Small intestine (tissue), 7 donors: ENCODE data around the gene ITM2C. TPM values are rescaled to one million over a fixed set of nuclear protein-coding genes. Genes with fewer than 3 reads are reported as not detected.
A peak's percentile ranks its signal among the peaks of the same experiment; 100 is the strongest.

Experiments used
- DNase-seq, 2 donors: peaks; one replicate each; pipeline versions ENCODE4 v3.0.0 to v3.0.0-alpha.2; 2013
- FAIRE-seq: peaks from 2 replicates; lab custom pipeline; 2012; peaks lifted over from hg19 to GRCh38; lab: Jason Lieb, UNC
- H3K27ac ChIP-seq, 3 donors: one replicate each; pipeline ENCODE4 v1.5.1; 2013; ENCODE audit warnings: low read length in 2 of 3, mild to moderate bottlenecking in 2 of 3, control low read depth in 1 of 3, inconsistent platforms in 1 of 3, low read depth in 1 of 3, moderate library complexity in 1 of 3
- H3K27me3 ChIP-seq, 3 donors: one replicate each; pipeline ENCODE4 v1.6.1; 2013; ENCODE audit warnings: low read length in 3 of 3, inconsistent platforms in 1 of 3; ENCODE audit not compliant: control insufficient read depth in 3 of 3, insufficient read depth in 3 of 3
- H3K36me3 ChIP-seq, 3 donors: one replicate each; pipeline ENCODE4 v1.6.1; 2013; ENCODE audit warnings: low read length in 3 of 3, inconsistent platforms in 1 of 3, low read depth in 1 of 3, mild to moderate bottlenecking in 1 of 3, moderate library complexity in 1 of 3; ENCODE audit not compliant: control insufficient read depth in 3 of 3, insufficient read depth in 2 of 3
- H3K4me1 ChIP-seq, 3 donors: one replicate each; pipeline ENCODE4 v1.6.1; 2013; ENCODE audit warnings: low read length in 2 of 3, inconsistent platforms in 1 of 3, low read depth in 1 of 3, mild to moderate bottlenecking in 1 of 3, moderate library complexity in 1 of 3; ENCODE audit not compliant: control insufficient read depth in 3 of 3, insufficient read depth in 2 of 3
- H3K4me3 ChIP-seq, 3 donors: one replicate each; pipeline ENCODE4 v1.5.1; 2013; ENCODE audit warnings: low read length in 3 of 3, control low read depth in 1 of 3, inconsistent platforms in 1 of 3, low read depth in 1 of 3, mild to moderate bottlenecking in 1 of 3, moderate library complexity in 1 of 3
- H3K9me3 ChIP-seq, 2 donors: one replicate each; pipeline ENCODE4 v1.6.1; 2013; ENCODE audit warnings: low read depth in 1 of 2, low read length in 1 of 2; ENCODE audit not compliant: control insufficient read depth in 2 of 2, insufficient read depth in 1 of 2
- WGBS, 3 donors: extraction: QIAGEN DNeasy Blood & Tissue Kit; methylation state at CpG; one replicate each; pipeline ENCODE4 v1.1.7; 2013; 5-methylcytosine and 5-hydroxymethylcytosine counted together
- polyA plus RNA-seq, 4 donors: library from polyadenylated mRNA; stranded (reverse) in 3 of 4; unstranded in 1 of 4; fragments of 200-250 nt in 3 of 4; fragments of 120-200 nt in 1 of 4; gene quantifications; one replicate each; pipeline versions ENCODE4 v1.2.1 to v1.2.3, GENCODE V29; 2013
- donor health status: healthy with polysubstance abuse.
- donor health status: control.
- donor health status: control.
- donor health status: Bipolar disorder and iron deficiency.
- donor health status: healthy.

The ITM2C gene
- polyA plus RNA-seq, 4 donors = 38.9 to 455 (median 168) TPM

GRCh38 chr2:230901006-230901405, 36.3 kb downstream of the ITM2C start:
- H3K36me3 ChIP-seq = no peaks in the 10 kb centered on the region
- no peak for DNase-seq
- peaks cover 0 to 2% (median 0%) of the 10 kb centered on the region in 3 donors for H3K27me3 ChIP-seq
- no peak overlapping the region for H3K4me3 ChIP-seq
- H3K4me1 ChIP-seq = peaks cover 0 to 3% (median 2%) of the 10 kb centered on the region in 3 donors
- no peaks in the 10 kb centered on the region for H3K9me3 ChIP-seq
- no peak overlapping the region for H3K27ac ChIP-seq
- WGBS, 3 donors = 68 to 77% (median 70%) methylated on average over 5 of the region's 5 CpGs
- FAIRE-seq = no peak

GRCh38 chr2:230902180-230902899, 37.6 kb downstream of the ITM2C start:
- DNase-seq = peak; percentile 70 to 71
- H3K4me1 ChIP-seq = no peaks in the 10 kb centered on the region
- FAIRE-seq = no peak
- peaks cover 0 to 2% (median 0%) of the 10 kb centered on the region in 3 donors for H3K27me3 ChIP-seq
- WGBS, 3 donors = 34 to 42% (median 34%) methylated on average over 8 of the region's 8 CpGs
- no peaks in the 10 kb centered on the region for H3K36me3 ChIP-seq
- H3K9me3 ChIP-seq = no peaks in the 10 kb centered on the region
- H3K27ac ChIP-seq = no peak overlapping the region
- no peak overlapping the region for H3K4me3 ChIP-seq

GRCh38 chr2:230903231-230904150, 38.7 kb downstream of the ITM2C start:
- 84 to 90% (median 85%) methylated on average over 19 of the region's 19 CpGs for WGBS, 3 donors
- no peaks in the 10 kb centered on the region for H3K36me3 ChIP-seq

GRCh38 chr2:230904856-230905447, 40.2 kb downstream of the ITM2C start:
- H3K36me3 ChIP-seq = no peaks in the 10 kb centered on the region
- H3K27ac ChIP-seq = no peak overlapping the region
- FAIRE-seq (no peak), DNase-seq (no peak)
- WGBS, 3 donors = 83 to 86% (median 83%) methylated on average over 15 of the region's 15 CpGs
- H3K27me3 ChIP-seq = peaks cover 0 to 4% (median 0%) of the 10 kb centered on the region in 3 donors
- no peak overlapping the region for H3K4me3 ChIP-seq
- H3K9me3 ChIP-seq = no peaks in the 10 kb centered on the region
- H3K4me1 ChIP-seq = no peaks in the 10 kb centered on the region

More at GRCh38 chr2:230903231-230904150, 38.7 kb downstream of the ITM2C start:
- Histone ChIP-seq H3K9me3 (no peaks in the 10 kb centered on the region), H3K4me3 (no peak overlapping the region), H3K27me3 (peaks cover 0 to 2% (median 0%) of the 10 kb centered on the region in 3 donors), H3K4me1 (no peaks in the 10 kb centered on the region), H3K27ac (no peak overlapping the region)
- DNase-seq = no peak
- no peak for FAIRE-seq

- H3K36me3 ChIP-seq = no peaks in the 10 kb centered on the region
- H3K9me3 ChIP-seq = no peaks in the 10 kb centered on the region
- no peak overlapping the region for H3K4me3 ChIP-seq
- H3K27ac ChIP-seq = no peak overlapping the region
- FAIRE-seq = no peak
- WGBS, 3 donors = 57 to 67% (median 59%) methylated on average over 18 of the region's 18 CpGs
- H3K27me3 ChIP-seq = peaks cover 0 to 4% (median 0%) of the 10 kb centered on the region in 3 donors
- no peaks in the 10 kb centered on the region for H3K4me1 ChIP-seq
- no peak for DNase-seq
These were observed 41.0 kb downstream of the ITM2C start for GRCh38 chr2:230905448-230906421.

- FAIRE-seq (no peak), DNase-seq (no peak)
- Histone ChIP-seq H3K4me1 (no peaks in the 10 kb centered on the region), H3K27me3 (peaks cover 0 to 4% (median 0%) of the 10 kb centered on the region in 3 donors), H3K36me3 (no peaks in the 10 kb centered on the region), H3K9me3 (no peaks in the 10 kb centered on the region), H3K27ac (no peak overlapping the region), H3K4me3 (no peak overlapping the region)
- WGBS, 3 donors = 89 to 94% (median 92%) methylated on average over 15 of the region's 15 CpGs
These were observed 41.9 kb downstream of the ITM2C start for GRCh38 chr2:230906471-230907230.

- no peak for FAIRE-seq
- no peaks in the 10 kb centered on the region for H3K36me3 ChIP-seq
- H3K27me3 ChIP-seq = peaks cover 0 to 4% (median 0%) of the 10 kb centered on the region in 3 donors
- 92 to 95% (median 92%) methylated on average over 16 of the region's 16 CpGs for WGBS, 3 donors
- no peaks in the 10 kb centered on the region for H3K9me3 ChIP-seq
- no peak overlapping the region for H3K27ac ChIP-seq
- no peaks in the 10 kb centered on the region for H3K4me1 ChIP-seq
- no peak overlapping the region for H3K4me3 ChIP-seq
- DNase-seq = no peak
These were observed 42.8 kb downstream of the ITM2C start for GRCh38 chr2:230907361-230908091.
